Activated CD8-positive, alpha-beta memory T cell treated with anti-CD3 and anti-CD28 coated beads, Interleukin-2, amount 50 U/mL, for 4 hours (primary cell): ENCODE data around the gene TMOD2.
"Not testable (repeated sequence)": the region's sequence is repeated elsewhere in the genome, so short reads cannot be mapped to it uniquely, and the experiment has no call there.

ENCODE experiments used
- DNase-seq: peaks from one replicate; pipeline ENCODE4 v3.0.0-alpha.2; 2020

TMOD2 gene

DNA sequence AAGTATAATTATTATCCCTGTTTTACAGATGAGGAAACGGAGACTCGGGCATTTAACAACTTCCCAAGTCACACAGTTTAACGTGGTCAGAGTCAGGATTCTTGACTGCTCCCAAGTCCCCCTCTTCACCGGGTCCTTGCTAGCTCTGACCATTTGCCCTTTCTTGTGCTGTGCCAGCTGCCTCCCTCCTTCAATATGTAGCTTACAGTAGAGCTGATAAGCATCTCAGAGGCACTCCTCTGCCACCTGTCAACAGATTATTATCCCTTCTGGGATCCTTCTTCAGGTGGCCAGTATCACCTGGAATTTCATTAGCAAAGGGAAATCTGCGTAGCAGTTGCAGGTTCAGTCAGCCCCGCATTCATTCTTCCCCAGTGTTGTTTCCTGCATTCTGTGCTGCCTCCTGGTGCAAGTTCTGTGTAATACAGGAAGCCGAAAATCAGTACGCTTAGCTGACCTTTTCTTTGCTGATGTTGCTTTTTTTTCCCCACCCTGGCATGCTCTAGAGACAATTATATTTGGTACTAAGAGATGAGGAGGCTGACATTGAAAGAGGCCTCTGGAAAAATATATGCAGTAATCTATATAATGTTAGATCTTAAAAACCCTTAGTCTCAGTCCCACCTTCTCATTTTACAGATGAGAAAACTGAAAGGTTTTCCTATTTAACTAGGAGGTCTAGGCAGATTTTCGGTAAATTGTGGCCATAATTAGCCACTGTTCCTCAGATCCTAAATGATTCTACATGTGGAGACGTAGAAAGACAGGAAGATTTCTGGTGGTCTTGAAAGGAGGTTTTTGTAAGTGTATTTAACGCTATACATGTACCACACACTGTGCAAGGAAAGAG is 24.8 kb downstream of the TMOD2 start:
- peak; percentile 51 for DNase-seq

- peak; percentile 60 for DNase-seq
These were observed 25.7 kb downstream of the TMOD2 start for GRCh38 chr15:51776952-51777569.

- DNase-seq = no peak
These were observed 29.2 kb downstream of the TMOD2 start for GRCh38 chr15:51780636-51781035.

- no peak for DNase-seq
These were observed 30.1 kb downstream of the TMOD2 start for GRCh38 chr15:51781506-51781905.

DNA sequence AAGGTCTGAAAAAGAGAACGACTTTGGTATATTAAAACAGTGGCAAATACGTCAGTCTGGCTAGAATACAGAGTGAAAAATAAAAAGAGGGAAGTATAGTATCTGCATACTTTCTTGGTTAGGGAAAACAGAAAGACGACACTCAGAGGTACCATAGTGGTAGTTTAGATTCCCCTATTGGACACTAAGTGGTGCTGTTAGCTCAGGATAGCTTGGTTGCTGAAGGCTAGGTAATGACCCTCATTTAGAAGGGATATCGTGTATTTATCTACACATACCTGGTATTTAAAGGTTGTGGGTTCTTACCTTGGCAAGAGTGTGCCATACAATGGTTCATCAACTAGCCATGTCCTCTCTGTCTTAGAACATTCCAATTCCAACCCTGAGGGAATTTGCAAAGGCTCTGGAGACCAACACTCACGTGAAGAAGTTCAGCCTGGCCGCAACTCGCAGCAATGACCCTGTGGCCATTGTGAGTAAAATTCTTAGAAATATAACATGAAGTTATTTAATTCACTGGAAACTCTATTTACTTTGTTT is 31.0 kb downstream of the TMOD2 start:
- no peak for DNase-seq

DNA sequence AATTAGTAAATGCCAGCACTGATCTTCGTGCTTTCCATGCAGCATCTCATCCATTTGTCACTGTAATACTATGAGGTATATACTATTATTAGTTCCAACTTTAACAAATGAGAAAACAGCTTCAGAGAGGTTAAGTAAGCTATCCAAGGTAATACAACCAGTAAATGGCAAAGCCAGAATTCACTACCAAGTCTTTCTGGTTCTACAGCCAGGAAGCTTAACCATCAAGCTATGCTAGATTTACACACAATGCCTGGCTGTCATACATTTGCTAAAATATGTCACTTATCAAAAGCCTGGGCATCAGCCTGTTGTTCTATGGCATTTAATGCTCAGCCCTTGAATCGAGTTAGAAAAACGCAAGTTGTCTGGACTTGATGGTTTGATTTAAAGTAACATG is 32.6 kb downstream of the TMOD2 start:
- DNase-seq = no peak

DNA sequence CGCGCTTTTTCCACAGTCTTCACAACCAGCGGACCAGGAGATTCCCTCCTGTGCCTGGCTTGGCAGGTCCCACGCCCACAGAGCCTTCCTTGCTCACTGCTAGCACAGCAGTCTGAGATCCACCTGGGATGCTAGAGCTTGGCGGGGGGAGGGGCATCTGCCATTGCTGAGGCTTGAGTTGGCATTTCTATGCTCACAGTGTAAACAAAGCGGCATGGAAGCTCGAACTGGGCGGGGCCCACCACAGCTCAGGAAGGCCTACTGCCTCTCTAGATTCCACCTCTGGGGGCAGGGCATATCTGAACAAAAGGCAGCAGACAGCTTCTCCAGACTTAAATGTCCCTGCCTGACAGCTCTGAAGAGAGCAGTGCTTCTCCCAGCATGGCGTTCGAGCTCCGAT is 35.7 kb downstream of the TMOD2 start:
- DNase-seq = not testable (repeated sequence)

DNA sequence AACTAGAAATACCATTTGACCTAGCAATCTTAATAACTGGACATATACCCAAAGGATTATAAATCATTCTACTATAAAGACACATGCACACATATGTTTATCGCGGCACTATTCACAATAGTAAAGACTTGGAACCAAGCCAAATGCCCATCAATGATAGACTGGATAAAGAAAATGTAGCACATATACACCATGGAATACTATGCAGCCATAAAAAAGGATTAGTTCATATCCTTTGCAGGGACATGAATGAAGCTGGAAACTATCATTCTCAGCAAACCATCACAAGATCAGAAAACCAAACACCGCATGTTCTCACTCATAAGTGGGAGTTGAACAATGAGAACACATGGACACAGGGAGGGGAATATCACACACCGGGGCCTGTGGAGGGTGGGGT is 41.1 kb downstream of the TMOD2 start:
- DNase-seq = not testable (repeated sequence)

DNA sequence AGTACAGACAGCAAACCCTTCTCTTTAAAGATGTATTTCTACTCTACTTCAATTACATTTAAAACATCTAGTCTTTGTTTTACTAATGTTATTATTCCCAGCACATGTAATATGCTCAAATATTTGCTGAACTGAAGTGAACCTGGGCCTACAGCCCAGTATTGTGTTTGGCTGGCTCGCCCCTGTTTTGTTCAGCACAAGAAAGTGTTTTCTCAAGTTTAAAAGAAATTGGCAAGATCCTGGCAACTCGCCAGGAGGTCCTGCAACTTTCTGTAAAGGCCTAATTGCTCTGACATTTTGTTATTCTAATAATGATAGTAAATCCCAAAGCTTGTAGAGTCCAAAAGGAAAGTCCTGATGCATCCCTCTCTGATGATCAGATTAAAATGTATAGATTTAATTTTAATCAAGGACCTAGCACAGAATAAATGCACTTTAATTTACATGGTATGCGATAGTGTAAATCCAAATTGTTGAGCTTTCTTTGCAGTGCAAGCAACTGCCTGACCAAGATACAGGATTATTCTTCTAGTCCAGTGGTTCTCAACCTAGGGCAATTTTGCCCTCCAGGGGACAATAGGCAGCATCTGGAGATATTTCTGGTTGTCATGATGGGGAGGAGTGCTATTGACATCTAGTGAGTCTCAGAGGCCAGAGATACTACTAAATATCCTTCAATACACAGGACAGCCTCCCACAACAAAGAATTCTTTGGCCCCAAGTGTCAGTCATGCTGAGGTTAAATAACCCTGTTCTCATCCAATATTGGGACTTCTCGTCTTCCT is 42.3 kb downstream of the TMOD2 start:
- DNase-seq = no peak

DNA sequence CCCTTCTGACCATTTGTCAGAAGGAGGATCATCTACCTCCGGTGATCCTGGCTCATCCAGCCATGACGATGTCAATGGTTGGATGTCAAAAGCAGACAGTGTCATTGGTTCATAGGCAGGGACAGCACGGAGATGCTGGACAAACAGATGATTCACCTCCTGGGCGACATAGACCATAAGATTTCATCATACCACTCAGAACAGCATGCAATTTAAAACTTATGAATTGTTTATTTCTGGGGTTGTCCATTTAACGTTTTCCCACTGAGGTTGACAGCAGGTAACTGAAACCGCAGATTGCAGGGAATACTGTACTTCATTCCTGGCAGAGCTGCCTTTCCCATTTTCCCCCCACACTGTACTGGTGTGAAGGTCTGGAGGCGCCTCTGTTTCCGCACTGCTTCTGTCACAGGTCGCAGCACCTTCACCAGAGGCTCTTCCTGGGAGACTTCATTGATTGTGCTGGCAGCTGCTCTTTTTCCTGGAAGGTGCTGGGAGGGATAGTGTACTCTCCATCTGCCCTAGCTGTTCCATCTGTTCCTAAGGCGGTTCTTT is 45.5 kb downstream of the TMOD2 start:
- DNase-seq = no peak

DNA sequence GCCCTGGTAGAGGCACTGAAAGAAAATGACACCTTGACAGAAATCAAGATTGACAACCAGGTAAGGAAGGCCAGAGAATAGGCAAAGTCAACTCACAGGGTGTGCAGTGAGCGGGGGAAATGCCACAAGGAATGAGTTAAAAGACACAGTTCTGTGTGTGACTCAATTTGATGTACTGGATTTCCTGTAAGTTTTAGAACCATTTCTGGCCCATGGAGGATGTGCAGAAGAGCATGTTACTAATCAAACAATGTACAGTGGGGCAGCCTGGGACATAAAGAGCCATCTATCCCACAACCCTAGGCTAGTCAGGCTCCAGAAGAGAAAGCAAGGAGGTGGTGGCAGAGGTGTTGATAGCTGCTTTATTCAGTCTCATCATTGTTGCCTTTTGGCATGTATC is 46.9 kb downstream of the TMOD2 start:
- DNase-seq = no peak

- no peak for DNase-seq
These were observed 48.2 kb downstream of the TMOD2 start for GRCh38 chr15:51799282-51800252.

- no peak for DNase-seq
These were observed 50.0 kb downstream of the TMOD2 start for GRCh38 chr15:51801391-51801835.

DNA sequence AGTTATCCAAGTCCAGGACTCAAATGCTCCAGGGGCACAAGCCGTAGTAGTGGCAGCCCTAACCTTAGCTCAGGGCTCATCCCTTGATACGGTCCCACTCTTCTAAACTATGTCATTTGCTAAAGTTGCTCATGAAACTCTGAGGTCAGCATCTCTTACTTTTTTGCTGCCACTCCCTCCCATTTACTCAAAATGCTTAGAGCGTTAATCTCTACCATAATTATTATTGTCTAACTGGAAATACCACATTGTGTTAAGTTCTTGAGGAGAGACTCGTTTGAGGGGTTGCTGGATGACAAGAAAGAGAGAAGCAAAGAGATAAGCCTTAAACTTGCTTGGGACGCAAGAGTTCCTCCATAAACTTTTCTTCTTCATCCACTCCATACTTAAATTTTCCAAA is 51.2 kb downstream of the TMOD2 start:
- no peak for DNase-seq

DNA sequence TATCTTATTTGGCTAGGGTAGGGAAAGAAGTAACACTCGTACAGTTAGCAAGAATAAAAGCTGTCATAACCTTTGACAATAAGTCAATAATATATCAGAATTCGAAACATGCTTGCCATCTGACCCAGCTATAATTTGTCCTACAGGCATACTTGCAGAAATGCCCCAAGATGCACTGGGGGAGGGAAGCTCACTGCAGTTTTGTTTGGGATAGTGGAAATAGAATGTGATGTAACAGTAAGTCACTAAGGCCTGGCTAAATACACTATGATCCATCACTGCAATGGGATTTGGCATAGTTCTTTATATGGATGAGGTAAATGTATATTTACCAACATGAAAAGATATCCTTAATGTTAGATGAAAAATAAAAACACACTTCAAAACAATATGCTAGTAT is 52.6 kb downstream of the TMOD2 start:
- DNase-seq = no peak

- DNase-seq = no peak
These were observed 54.7 kb downstream of the TMOD2 start for GRCh38 chr15:51806123-51806522.

- DNase-seq = no peak
These were observed 58.1 kb downstream of the TMOD2 start for GRCh38 chr15:51809457-51809856.

GRCh38 chr15:51812598-51812997 is 61.2 kb downstream of the TMOD2 start:
- no peak for DNase-seq

GRCh38 chr15:51814606-51815005 is 63.2 kb downstream of the TMOD2 start:
- DNase-seq = no peak

DNA sequence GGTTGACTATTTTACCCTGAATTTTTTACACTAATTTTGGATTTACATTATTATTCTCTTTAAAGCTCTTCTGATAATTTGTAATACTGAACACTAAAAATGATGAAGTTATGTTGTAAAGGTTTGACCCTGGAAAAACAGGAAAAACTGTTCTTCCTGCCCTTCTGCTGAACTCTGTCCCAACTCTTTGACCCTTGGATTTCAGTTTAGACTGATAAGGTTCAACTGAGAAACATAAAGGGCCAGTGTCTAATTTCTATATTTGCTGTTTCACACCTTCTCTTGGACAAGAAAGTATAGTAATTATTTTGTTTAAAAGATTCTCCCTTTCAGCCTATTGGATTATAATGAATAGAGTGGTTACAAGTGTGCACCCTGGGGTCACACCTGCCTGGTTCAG is 65.2 kb downstream of the TMOD2 start:
- no peak for DNase-seq

DNA sequence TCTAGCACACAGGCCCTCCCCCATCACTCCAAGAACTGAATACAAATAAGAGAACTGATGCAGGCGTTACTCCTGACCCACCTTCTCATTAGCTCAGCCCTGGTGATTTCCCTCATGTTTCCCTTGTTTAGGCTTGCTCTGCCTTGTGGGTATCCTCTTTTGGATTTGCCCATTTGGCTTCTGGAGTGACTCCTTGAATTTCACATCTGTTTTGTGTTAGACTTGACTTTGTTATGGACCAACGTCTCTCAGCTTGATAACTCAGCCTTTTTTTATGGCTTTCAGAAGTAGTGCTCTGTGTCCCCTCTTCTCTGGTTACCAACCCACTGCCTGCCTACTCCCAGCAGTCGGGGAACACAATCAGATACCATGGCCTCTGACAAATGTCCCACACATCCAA is 66.8 kb downstream of the TMOD2 start:
- no peak for DNase-seq

DNA sequence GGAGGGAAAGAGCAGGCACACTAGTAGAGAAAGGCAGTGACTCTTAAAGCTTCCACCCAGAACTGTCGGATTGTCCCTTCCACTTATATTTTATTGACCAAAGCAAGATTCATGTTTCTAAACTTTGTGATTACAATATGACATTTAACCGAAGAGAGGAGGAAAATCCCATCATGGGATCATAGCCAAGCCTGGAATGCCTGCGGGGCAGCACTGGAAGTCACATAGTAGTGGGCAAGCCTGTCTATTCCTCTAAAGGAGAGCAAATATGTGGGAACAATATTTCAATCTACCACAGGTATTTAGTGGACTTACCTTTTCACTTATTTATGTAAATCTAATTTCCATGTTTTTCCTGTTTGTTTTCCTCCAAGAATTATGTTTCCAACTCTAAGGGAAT is 74.3 kb downstream of the TMOD2 start:
- no peak for DNase-seq
